H1 (cell line): ENCODE measurements around the gene URAD. TPM values are rescaled to one million over a fixed set of nuclear protein-coding genes. Genes with fewer than 3 reads are reported as not detected.
A peak's percentile ranks its signal among the peaks of the same experiment; 100 is the strongest.

Experiments
- ATF2 ChIP-seq: IDR thresholded peaks from 2 replicates; pipeline ENCODE4 v1.6.1; 2012; ENCODE audit warnings: low read length, inconsistent platforms
- CBX5 ChIP-seq: fragments of 300-800, 300-1000 bp; sonication (generic); IDR thresholded peaks from 2 replicates; pipeline ENCODE4 v1.7.1; 2016; ENCODE audit warnings: antibody characterized with exemption, low read length, low read depth
- EGR1 ChIP-seq: IDR thresholded peaks from 2 replicates; pipeline ENCODE4 v1.6.1; 2011; ENCODE audit warnings: low read depth, low read length, borderline replicate concordance
- EP300 ChIP-seq, 2 experiments: IDR thresholded peaks; 1 replicate in 1 of 2; 2 replicates in 1 of 2; pipeline ENCODE4 v1.6.1; 2011 to 2012; ENCODE audit warnings: low read depth in 2 of 2, low read length in 2 of 2, mild to moderate bottlenecking in 2 of 2, borderline replicate concordance in 1 of 2, inconsistent platforms in 1 of 2, moderate library complexity in 1 of 2
- EZH2 ChIP-seq: fragments of 200-600 bp; sonication (generic); IDR thresholded peaks from 2 replicates; pipeline ENCODE4 v1.7.1; 2012; ENCODE audit warnings: low read depth, mild to moderate bottlenecking, moderate library complexity, low read length, inconsistent platforms; ENCODE audit not compliant: severe bottlenecking
- FOSL1 ChIP-seq: IDR thresholded peaks from 2 replicates; pipeline ENCODE4 v1.6.1; 2011; ENCODE audit warnings: mild to moderate bottlenecking, low read depth, low read length, moderate library complexity; ENCODE audit not compliant: insufficient read depth
- GTF2F1 ChIP-seq: IDR thresholded peaks from 2 replicates; pipeline ENCODE4 v1.6.1; 2012; ENCODE audit warnings: low read depth, low read length, improper control_type of control experiment, borderline replicate concordance
- HDAC2 ChIP-seq, 2 experiments: fragments of 300-600 bp in 1 of 2; sonication (generic) in 1 of 2; IDR thresholded peaks; 2 replicates each; pipeline ENCODE4 v1.6.1; 2011 to 2012; ENCODE audit warnings: low read depth in 2 of 2, low read length in 2 of 2, mild to moderate bottlenecking in 2 of 2, moderate library complexity in 2 of 2, borderline replicate concordance in 1 of 2, inconsistent platforms in 1 of 2
- HDAC6 ChIP-seq: IDR thresholded peaks from one replicate; pipeline ENCODE4 v1.7.1; 2012; ENCODE audit warnings: low read depth, mild to moderate bottlenecking, inconsistent platforms, low read length, moderate library complexity
- JUND ChIP-seq: IDR thresholded peaks from 2 replicates; pipeline ENCODE4 v1.6.1; 2011; ENCODE audit warnings: mild to moderate bottlenecking, improper control_type of control experiment, low read length
- KDM1A ChIP-seq: fragments of 200-600, 300-600 bp; sonication (generic); IDR thresholded peaks from 2 replicates; pipeline ENCODE4 v1.7.1; 2016; ENCODE audit warnings: mild to moderate bottlenecking, low read length, borderline replicate concordance
- KDM4A ChIP-seq: IDR thresholded peaks from one replicate; pipeline ENCODE4 v1.7.1; 2012; ENCODE audit warnings: low read depth, mild to moderate bottlenecking, moderate library complexity, low read length, inconsistent platforms; ENCODE audit not compliant: severe bottlenecking
- MAFK ChIP-seq: IDR thresholded peaks from 2 replicates; pipeline ENCODE4 v1.6.1; 2012; ENCODE audit warnings: low read depth, mild to moderate bottlenecking, improper control_type of control experiment, low read length
- RAD21 ChIP-seq, 2 experiments: IDR thresholded peaks in 1 of 2; conservative IDR thresholded peaks in 1 of 2; 2 replicates each; pipeline ENCODE4 v1.6.1; 2011; ENCODE audit warnings: low read depth in 2 of 2, low read length in 2 of 2, improper control_type of control experiment in 1 of 2, inconsistent platforms in 1 of 2, mild to moderate bottlenecking in 1 of 2, moderate library complexity in 1 of 2
- RBBP5 ChIP-seq: IDR thresholded peaks from 2 replicates; pipeline ENCODE4 v1.7.1; 2012; ENCODE audit warnings: low read depth, mild to moderate bottlenecking, inconsistent platforms, low read length, moderate library complexity, borderline replicate concordance
- RFX5 ChIP-seq: IDR thresholded peaks from 2 replicates; pipeline ENCODE4 v1.6.1; 2011; ENCODE audit warnings: low read depth, low read length, improper control_type of control experiment, borderline replicate concordance
- SIX5 ChIP-seq: IDR thresholded peaks from 2 replicates; pipeline ENCODE4 v1.6.1; 2011; ENCODE audit warnings: mild to moderate bottlenecking, low read depth, low read length
- SP4 ChIP-seq: IDR thresholded peaks from 2 replicates; pipeline ENCODE4 v1.6.1; 2012; ENCODE audit warnings: low read length, inconsistent platforms
- USF2 ChIP-seq: IDR thresholded peaks from 2 replicates; pipeline ENCODE4 v1.6.1; 2011; ENCODE audit warnings: low read length, improper control_type of control experiment
- polyA plus RNA-seq, 7 experiments: library from polyadenylated mRNA; depleted of rRNA in 3 of 7; stranded (reverse) in 5 of 7; unstranded in 2 of 7; fragments of >200 nt in 5 of 7; fragments of 200-250 nt in 2 of 7; gene quantifications; 1 replicate in 5 of 7; 2 replicates in 1 of 7; 4 replicates in 1 of 7; pipeline versions ENCODE4 v1.2.1 to v1.2.3, GENCODE V29; 2011 to 2013; ENCODE audit warnings: missing spikeins in 2 of 7, mixed read lengths in 2 of 7
- total RNA-seq: library from RNA; stranded (reverse); fragmentation: NEBNext Ultra II Directional; extraction: Animal tissue kit (Norgen Biotek cat#: 25700); gene quantifications from 2 replicates; pipeline ENCODE4 v1.2.1, GENCODE V29; 2021

Gene URAD
- total and polyA plus RNA-seq, 2 of the 8 experiments (the other 6 are each of a cell fraction or from before 2014, with no cell fraction given), result not detected

GRCh38 chr13:27960362-27961226 lies 27.9 kb downstream of the URAD start (continued):
- no peak for TF ChIP-seq USF2
- no peak for TF ChIP-seq MAFK
- TF ChIP-seq FOSL1, result no peak
- TF ChIP-seq HDAC2 (IDR thresholded peaks at IDR 0.05; ENCODE audit: borderline replicate concordance in 1 of 2, low read depth in 2 of 2, low read length in 2 of 2), result no peak; a peak in 1 of 4 replicates
- no peak for TF ChIP-seq KDM1A
- TF ChIP-seq EP300 (IDR thresholded peaks at IDR 0.05; ENCODE audit: borderline replicate concordance in 1 of 2, low read depth in 2 of 2, low read length in 2 of 2), result no peak
- no peak for TF ChIP-seq RFX5
- no peak for TF ChIP-seq CBX5
- no peak for TF ChIP-seq SIX5
- peak; percentile 88 for TF ChIP-seq EZH2
- TF ChIP-seq GTF2F1, result no peak
- peak; percentile 74 to 85 for TF ChIP-seq RAD21 (IDR thresholded peaks at IDR 0.05 in 1 of 2, conservative IDR thresholded peaks at IDR 0.05 in 1 of 2; ENCODE audit: low read depth in 2 of 2, low read length in 2 of 2)
- no peak for TF ChIP-seq KDM4A
- TF ChIP-seq RBBP5, result no peak
- no peak for TF ChIP-seq HDAC6
- TF ChIP-seq ATF2, result no peak
- TF ChIP-seq SP4, result no peak
- TF ChIP-seq EGR1, result 0 out of 2 replicates have a peak, but pooled peaks have one; percentile 26
- no peak for TF ChIP-seq JUND
